PC-3 (cell line): ENCODE results near the gene TIMM44. TPM values are rescaled to one million over a fixed set of nuclear protein-coding genes. Genes with fewer than 3 reads are reported as not detected.

ENCODE experiments used
- ATAC-seq: fragments of 200-7000 bp; cut with Tn5 transposase; 2 replicates; pipeline ENCODE4 v1.9.1; 2020; ENCODE audit warnings: mild to moderate bottlenecking, moderate library complexity
- BruUV-seq: library from RNA; stranded (reverse); fragments of 400-500 nt; replicated peaks from 2 replicates; lab custom pipeline; 2021; lab: Mats Ljungman, UMichigan
- CTCF ChIA-PET: fragments of 300-600 bp; sonication (Branson Sonifier 250); formaldehyde crosslinking; loops from one replicate; lab custom pipeline; 2022; ENCODE audit warnings: antibody characterized with exemption; lab: Charles Lee
- POLR2A ChIA-PET: fragments of 300-600 bp; sonication (Branson Sonifier 250); formaldehyde crosslinking; loops from one replicate; lab custom pipeline; 2022; ENCODE audit warnings: antibody characterized with exemption; ENCODE audit not compliant: unreplicated experiment; lab: Charles Lee
- DNase-seq: peaks from one replicate; pipeline ENCODE4 v3.0.0-alpha.2; 2015
- H2AFZ ChIP-seq: fragments of 300-600 bp; sonication (generic); 2 replicates; pipeline ENCODE4 v1.6.0; 2016; ENCODE audit warnings: antibody characterized with exemption, low read length
- H3F3A ChIP-seq: fragments of 300-600 bp; sonication (generic); one replicate; pipeline ENCODE4 v1.6.0; 2017; ENCODE audit warnings: antibody characterized with exemption, low read length, control low read depth, mild to moderate bottlenecking; ENCODE audit not compliant: unreplicated experiment
- H3K27ac ChIP-seq: fragments of 300-600 bp; sonication (generic); 2 replicates; pipeline ENCODE4 v1.5.1; 2016; ENCODE audit warnings: mild to moderate bottlenecking, low read length
- H3K27me3 ChIP-seq: fragments of 300-600 bp; sonication (generic); 2 replicates; pipeline ENCODE4 v1.6.1; 2016; ENCODE audit warnings: low read length, mixed read lengths
- H3K36me3 ChIP-seq: fragments of 300-600 bp; sonication (generic); 2 replicates; pipeline ENCODE4 v1.6.1; 2016; ENCODE audit warnings: low read depth, mixed run types, low read length, mixed read lengths
- H3K4me1 ChIP-seq: fragments of 300-600 bp; sonication (generic); 2 replicates; pipeline ENCODE4 v1.5.1; 2016; ENCODE audit warnings: low read length; ENCODE audit not compliant: insufficient read depth
- H3K4me2 ChIP-seq: fragments of 300-600 bp; sonication (generic); 2 replicates; pipeline ENCODE4 v1.6.0; 2016; ENCODE audit warnings: low read length
- H3K4me3 ChIP-seq: fragments of 300-600 bp; sonication (generic); 2 replicates; pipeline ENCODE4 v1.5.1; 2016; ENCODE audit warnings: mild to moderate bottlenecking, low read length, mixed read lengths
- H3K79me2 ChIP-seq: fragments of 300-600 bp; sonication (generic); 2 replicates; pipeline ENCODE4 v1.6.1; 2017; ENCODE audit warnings: low read length, mixed read lengths
- H3K9ac ChIP-seq: fragments of 300-600 bp; sonication (generic); 2 replicates; pipeline ENCODE4 v1.6.0; 2016; ENCODE audit warnings: mild to moderate bottlenecking, low read length
- H3K9me2 ChIP-seq: fragments of 300-600 bp; sonication (generic); replicated peaks from 2 replicates; pipeline ENCODE4 v1.6.1; 2016; ENCODE audit warnings: mixed run types, low read length, mixed read lengths
- H3K9me3 ChIP-seq: fragments of 300-600 bp; sonication (generic); 2 replicates; pipeline ENCODE4 v1.6.1; 2016; ENCODE audit warnings: low read length, mixed read lengths
- H4K20me1 ChIP-seq: fragments of 300-600 bp; sonication (generic); 2 replicates; pipeline ENCODE4 v1.6.1; 2016; ENCODE audit warnings: low read length, mixed read lengths
- EZH2 ChIP-seq: fragments of 300-600 bp; sonication (generic); IDR thresholded peaks from one replicate; pipeline ENCODE4 v1.6.1; 2017; ENCODE audit warnings: antibody characterized with exemption, mild to moderate bottlenecking, low read length; ENCODE audit not compliant: unreplicated experiment
- EZH2phosphoT487 ChIP-seq: fragments of 300-600 bp; sonication (generic); IDR thresholded peaks from 2 replicates; pipeline ENCODE4 v1.6.1; 2018; ENCODE audit warnings: mild to moderate bottlenecking, antibody characterized with exemption, low read length, borderline replicate concordance
- intact Hi-C: fragments of 100-400 bp; cut with micrococcal nuclease; formaldehyde crosslinking; loops from 2 replicates; pipeline ENCODE4 v1.9.0; 2023
- total RNA-seq: library from RNA; depleted of rRNA; stranded (reverse); fragments of >200 nt; gene quantifications from 2 replicates; pipeline ENCODE4 v1.2.3, GENCODE V29; 2014
- TF ChIP-seq, protein P1 (sequence below): fragments of 300-600 bp; sonication (generic); conservative IDR thresholded peaks from 2 replicates; pipeline ENCODE4 v1.5.1; 2017; ENCODE audit warnings: antibody characterized with exemption, low read depth, mild to moderate bottlenecking, low read length

Gene TIMM44
- total RNA-seq, 1 experiment from 2014 or later: 191 TPM

DNA sequence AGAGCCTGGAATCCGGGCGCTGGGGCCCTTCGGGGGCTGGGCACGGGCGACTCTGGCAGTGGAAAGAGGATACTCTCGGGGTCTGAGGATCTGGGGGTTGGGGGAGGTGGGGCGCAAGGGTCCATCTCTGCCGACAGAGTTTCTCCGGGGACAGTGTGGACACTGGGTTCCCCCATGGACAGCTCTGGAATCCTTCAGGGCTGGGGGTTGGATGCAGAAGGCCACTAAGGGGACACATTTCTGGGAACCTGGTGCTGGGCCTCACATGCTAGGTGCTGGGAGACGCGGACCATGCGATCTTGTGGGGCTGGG lies 26.6 kb downstream of the TIMM44 start:
- ATAC-seq: no peak
- peaks cover 33% of the 10 kb centered on the region for H3K4me1 ChIP-seq
- TSS peak; percentile 24 for BruUV-seq

DNA sequence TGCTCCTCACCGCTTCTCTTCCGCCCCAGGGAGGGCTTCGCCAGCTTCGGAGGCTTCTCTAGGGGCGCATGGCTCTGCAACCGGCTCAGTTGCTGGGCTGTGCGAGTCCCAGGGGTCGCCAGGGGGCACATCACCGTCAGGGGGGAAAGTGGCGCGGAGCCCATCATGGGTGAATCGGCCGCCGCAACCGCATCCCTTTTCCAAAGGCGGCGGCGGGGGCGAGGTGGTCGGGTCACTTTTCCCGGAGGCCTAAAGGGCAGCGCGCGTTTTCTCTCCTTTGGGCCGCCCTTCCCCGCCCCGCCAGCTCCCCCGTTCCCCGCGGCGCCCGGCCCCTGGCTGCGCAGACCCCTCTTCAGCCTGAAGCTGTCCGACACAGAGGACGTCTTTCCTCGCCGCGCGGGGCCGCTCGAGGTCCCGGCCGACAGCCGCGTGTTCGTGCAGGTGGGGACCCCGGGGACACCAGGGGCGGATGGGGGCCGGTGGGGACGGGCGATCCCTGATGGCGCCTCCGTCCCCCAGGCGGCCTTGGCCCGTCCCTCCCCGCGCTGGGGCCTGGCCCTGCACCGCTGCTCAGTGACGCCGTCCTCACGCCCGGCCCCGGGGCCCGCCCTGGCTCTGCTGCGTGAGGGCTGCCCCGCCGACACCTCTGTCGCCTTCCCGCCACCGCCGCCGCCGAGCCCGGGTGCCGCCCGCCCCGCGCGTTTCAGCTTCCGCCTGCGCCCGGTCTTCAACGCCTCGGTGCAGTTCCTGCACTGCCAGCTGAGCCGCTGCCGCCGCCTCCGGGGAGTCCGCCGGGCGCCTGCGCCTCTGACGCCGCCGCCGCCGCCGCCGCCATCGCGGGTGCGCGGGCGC lies 27.1 kb downstream of the TIMM44 start:
- no peaks in the 10 kb centered on the region for H3K9me3 ChIP-seq
- H3K4me2 ChIP-seq: peak overlapping the region; percentile 90
- TF ChIP-seq, protein P1, sequence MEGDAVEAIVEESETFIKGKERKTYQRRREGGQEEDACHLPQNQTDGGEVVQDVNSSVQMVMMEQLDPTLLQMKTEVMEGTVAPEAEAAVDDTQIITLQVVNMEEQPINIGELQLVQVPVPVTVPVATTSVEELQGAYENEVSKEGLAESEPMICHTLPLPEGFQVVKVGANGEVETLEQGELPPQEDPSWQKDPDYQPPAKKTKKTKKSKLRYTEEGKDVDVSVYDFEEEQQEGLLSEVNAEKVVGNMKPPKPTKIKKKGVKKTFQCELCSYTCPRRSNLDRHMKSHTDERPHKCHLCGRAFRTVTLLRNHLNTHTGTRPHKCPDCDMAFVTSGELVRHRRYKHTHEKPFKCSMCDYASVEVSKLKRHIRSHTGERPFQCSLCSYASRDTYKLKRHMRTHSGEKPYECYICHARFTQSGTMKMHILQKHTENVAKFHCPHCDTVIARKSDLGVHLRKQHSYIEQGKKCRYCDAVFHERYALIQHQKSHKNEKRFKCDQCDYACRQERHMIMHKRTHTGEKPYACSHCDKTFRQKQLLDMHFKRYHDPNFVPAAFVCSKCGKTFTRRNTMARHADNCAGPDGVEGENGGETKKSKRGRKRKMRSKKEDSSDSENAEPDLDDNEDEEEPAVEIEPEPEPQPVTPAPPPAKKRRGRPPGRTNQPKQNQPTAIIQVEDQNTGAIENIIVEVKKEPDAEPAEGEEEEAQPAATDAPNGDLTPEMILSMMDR: 0 out of 2 replicates have a peak, but pooled peaks have one; percentile 13
- no peak for TF ChIP-seq EZH2
- no peak for TF ChIP-seq EZH2phosphoT487
- peaks cover 5% of the 10 kb centered on the region; the same call in 1 of the 2 replicates for H3K36me3 ChIP-seq
- intact Hi-C loops: no loop called here
- H3K4me3 ChIP-seq: peak overlapping the region; percentile 74
- ChIA-PET POLR2A (interaction anchor here (0.7 kb wide), 1 partner anchor 18 kb away, joined by 3 read pairs; no protein-coding TSS in a partner anchor), CTCF (interaction anchor here (0.7 kb wide), 1 partner anchor 13 kb away, joined by 6 read pairs; the partner anchor contains the start of gene MAP2K7)
- H3K79me2 ChIP-seq: peaks cover 4% of the 10 kb centered on the region; the same call in 1 of the 2 replicates
- H3K27ac ChIP-seq: no peak overlapping the region
- DNase-seq (peak; percentile 42), ATAC-seq (peak; percentile 4)
- peak overlapping the region; percentile 73 for H3K9ac ChIP-seq
- H3F3A ChIP-seq: no peaks in the 10 kb centered on the region
- peak overlapping the region; percentile 87 for H2AFZ ChIP-seq
- 0 out of 2 replicates have a peak, but pooled peaks cover 1% of the 10 kb centered on the region for H4K20me1 ChIP-seq
- peaks cover 28% of the 10 kb centered on the region for H3K4me1 ChIP-seq
- H3K9me2 ChIP-seq: no peaks in the 10 kb centered on the region
- no peaks in the 10 kb centered on the region for H3K27me3 ChIP-seq
- BruUV-seq: no TSS peak

More for the DNA sequence above, 26.6 kb downstream of the TIMM44 start:
- DNase-seq: no peak
- Histone ChIP-seq H3K9ac (peak overlapping the region; percentile 73), H4K20me1 (0 out of 2 replicates have a peak, but pooled peaks cover 4% of the 10 kb centered on the region), H3K27me3 (no peaks in the 10 kb centered on the region), H3K9me3 (no peaks in the 10 kb centered on the region), H3F3A (no peaks in the 10 kb centered on the region), H3K9me2 (no peaks in the 10 kb centered on the region), H2AFZ (peak overlapping the region; percentile 87), H3K79me2 (peaks cover 9% of the 10 kb centered on the region; the same call in 1 of the 2 replicates), H3K36me3 (no peaks in the 10 kb centered on the region; the same call in 1 of the 2 replicates), H3K4me2 (peak overlapping the region; percentile 90), H3K4me3 (peak overlapping the region; percentile 74), H3K27ac (no peak overlapping the region)
- TF ChIP-seq, protein P1: no peak
- TF ChIP-seq EZH2phosphoT487 (no peak), EZH2 (no peak)
- intact Hi-C loops: no loop called here
- POLR2A ChIA-PET: interaction anchor here (0.7 kb wide), 1 partner anchor 18 kb away, joined by 3 read pairs; no protein-coding TSS in a partner anchor
- CTCF ChIA-PET: no interaction called here
